H1 (cell line): ENCODE results near the gene VSIR. TPM values are rescaled to one million over a fixed set of nuclear protein-coding genes. Genes with fewer than 3 reads are reported as not detected.
A peak's percentile ranks its signal among the peaks of the same experiment; 100 is the strongest.

Source experiments
- CTCF ChIA-PET: fragments of 300-600 bp; sonication (Branson Sonifier 250); formaldehyde crosslinking; loops from one replicate; lab custom pipeline; 2021; ENCODE audit not compliant: partially characterized antibody; lab: Charles Lee
- POLR2A ChIA-PET: fragments of 300-600 bp; sonication (Branson Sonifier 250); formaldehyde crosslinking; loops from one replicate; lab custom pipeline; 2021; ENCODE audit warnings: inconsistent platforms; ENCODE audit not compliant: partially characterized antibody; lab: Charles Lee
- DNase-seq, 2 experiments: peaks; one replicate each; pipeline versions ENCODE4 v3.0.0 to v3.0.0-alpha.2; 2010 to 2022; ENCODE audit warnings: low spot score in 2 of 2, low read depth in 1 of 2, mixed read lengths in 1 of 2
- FAIRE-seq: peaks from 2 replicates; lab custom pipeline; 2011; peaks lifted over from hg19 to GRCh38; lab: Jason Lieb, UNC
- H2AFZ ChIP-seq: 2 replicates; pipeline ENCODE4 v1.8.1; 2012; ENCODE audit warnings: low read length, inconsistent platforms
- H2AK5ac ChIP-seq: 2 replicates; pipeline ENCODE4 v1.6.1; 2013; ENCODE audit warnings: low read depth, low read length
- H2BK120ac ChIP-seq: replicated peaks from 2 replicates; pipeline ENCODE3; 2013; ENCODE audit warnings: low read depth, low read length, inconsistent platforms
- H2BK12ac ChIP-seq: 2 replicates; pipeline ENCODE4 v1.6.1; 2013; ENCODE audit warnings: low read depth, low read length
- H2BK15ac ChIP-seq: 2 replicates; pipeline ENCODE4 v1.6.1; 2013; ENCODE audit warnings: low read length
- H2BK20ac ChIP-seq: 2 replicates; pipeline ENCODE4 v1.6.1; 2013; ENCODE audit warnings: low read length
- H2BK5ac ChIP-seq: 2 replicates; pipeline ENCODE4 v1.6.1; 2013; ENCODE audit warnings: low read depth, low read length
- H3K14ac ChIP-seq: 2 replicates; pipeline ENCODE4 v1.6.1; 2013; ENCODE audit warnings: inconsistent platforms; ENCODE audit not compliant: insufficient read length
- H3K18ac ChIP-seq: 2 replicates; pipeline ENCODE4 v1.6.1; 2013; ENCODE audit warnings: low read length; ENCODE audit errors: extremely low read depth
- H3K23ac ChIP-seq: 2 replicates; pipeline ENCODE4 v1.6.1; 2013; ENCODE audit warnings: inconsistent platforms; ENCODE audit not compliant: insufficient read length
- H3K23me2 ChIP-seq: 2 replicates; pipeline ENCODE4 v1.6.1; 2013; ENCODE audit warnings: low read depth, low read length
- H3K27ac ChIP-seq: 2 replicates; pipeline ENCODE4 v1.6.1; 2011; ENCODE audit warnings: low read depth, low read length, inconsistent platforms
- H3K27me3 ChIP-seq, 4 experiments: replicated peaks in 1 of 4; 1 replicate in 1 of 4; 2 replicates in 3 of 4; pipeline versions ENCODE4 v1.6.1 to v1.8.1; 2011 to 2013; ENCODE audit warnings: low read length in 3 of 4, mild to moderate bottlenecking in 3 of 4, inconsistent platforms in 2 of 4, mixed read lengths in 2 of 4, moderate library complexity in 1 of 4; ENCODE audit not compliant: control insufficient read depth in 3 of 4, insufficient read depth in 3 of 4; ENCODE audit errors: extremely low read depth in 1 of 4
- H3K36me3 ChIP-seq, 4 experiments: 2 replicates each; pipeline versions ENCODE4 v1.6.1 to v1.8.1; 2011 to 2013; ENCODE audit warnings: mild to moderate bottlenecking in 4 of 4, low read length in 3 of 4, moderate library complexity in 2 of 4, control low read depth in 1 of 4, inconsistent platforms in 1 of 4; ENCODE audit not compliant: insufficient read depth in 4 of 4, control insufficient read depth in 2 of 4
- H3K4ac ChIP-seq: replicated peaks from 2 replicates; pipeline ENCODE3; 2013; ENCODE audit warnings: low read length, low read depth, mixed read lengths, inconsistent platforms; ENCODE audit not compliant: insufficient read length
- H3K4me1 ChIP-seq, 4 experiments: replicated peaks in 1 of 4; 1 replicate in 1 of 4; 2 replicates in 3 of 4; pipeline versions ENCODE4 v1.6.1 to v1.8.1; 2011 to 2013; ENCODE audit warnings: low read length in 3 of 4, inconsistent platforms in 2 of 4, mixed read lengths in 1 of 4; ENCODE audit not compliant: insufficient read depth in 4 of 4, control insufficient read depth in 3 of 4
- H3K4me2 ChIP-seq, 2 experiments: 2 replicates each; pipeline versions ENCODE4 v1.6.1 to v1.8.1; 2011 to 2013; ENCODE audit warnings: low read depth in 2 of 2, low read length in 2 of 2, control low read depth in 1 of 2, inconsistent platforms in 1 of 2, mild to moderate bottlenecking in 1 of 2; ENCODE audit not compliant: insufficient read depth in 1 of 2
- H3K4me3 ChIP-seq, 4 experiments: fragments of 200-600, 300-600 bp in 1 of 4; sonication (generic), shearing (Covaris generic), sonication (Bioruptor Twin) in 1 of 4; 2 replicates each; pipeline versions ENCODE4 v1.5.1 to v1.8.1; 2011 to 2016; ENCODE audit warnings: low read length in 4 of 4, low read depth in 3 of 4, control low read depth in 2 of 4, inconsistent platforms in 2 of 4, mild to moderate bottlenecking in 2 of 4, mixed read lengths in 1 of 4, moderate library complexity in 1 of 4; ENCODE audit not compliant: insufficient read depth in 2 of 4; ENCODE audit errors: extremely low read depth in 1 of 4
- H3K56ac ChIP-seq: replicated peaks from 2 replicates; pipeline ENCODE3; 2013; ENCODE audit warnings: low read depth, mild to moderate bottlenecking, mixed read lengths, low read length, inconsistent platforms; ENCODE audit not compliant: insufficient read length
- H3K79me1 ChIP-seq: 2 replicates; pipeline ENCODE4 v1.6.1; 2013; ENCODE audit warnings: low read depth, low read length, control low read depth
- H3K79me2 ChIP-seq, 2 experiments: 2 replicates each; pipeline versions ENCODE4 v1.6.1 to v1.8.1; 2012 to 2013; ENCODE audit warnings: low read length in 2 of 2, mild to moderate bottlenecking in 2 of 2, inconsistent platforms in 1 of 2; ENCODE audit not compliant: insufficient read depth in 2 of 2, control insufficient read depth in 1 of 2
- H3K9ac ChIP-seq, 4 experiments: replicated peaks in 1 of 4; 1 replicate in 1 of 4; 2 replicates in 3 of 4; pipeline versions ENCODE4 v1.6.1 to v1.8.1; 2011 to 2013; ENCODE audit warnings: low read depth in 3 of 4, low read length in 3 of 4, control low read depth in 2 of 4, mild to moderate bottlenecking in 2 of 4, moderate library complexity in 2 of 4, inconsistent platforms in 1 of 4; ENCODE audit errors: extremely low read depth in 1 of 4
- H3K9me3 ChIP-seq, 2 experiments: 2 replicates each; pipeline versions ENCODE4 v1.6.1 to v1.8.1; 2012 to 2013; ENCODE audit warnings: mild to moderate bottlenecking in 2 of 2, moderate library complexity in 2 of 2, control low read depth in 1 of 2, inconsistent platforms in 1 of 2, low read depth in 1 of 2, low read length in 1 of 2, mixed read lengths in 1 of 2; ENCODE audit not compliant: insufficient read depth in 2 of 2
- H4K20me1 ChIP-seq, 2 experiments: replicated peaks in 1 of 2; 2 replicates each; pipeline versions ENCODE3 to v1.8.1; 2011 to 2013; ENCODE audit warnings: inconsistent platforms in 2 of 2, low read length in 2 of 2, mild to moderate bottlenecking in 1 of 2; ENCODE audit not compliant: insufficient read depth in 2 of 2, control insufficient read depth in 1 of 2
- H4K5ac ChIP-seq: 2 replicates; pipeline ENCODE4 v1.6.1; 2013; ENCODE audit warnings: low read length, low read depth, mixed read lengths, inconsistent platforms; ENCODE audit not compliant: insufficient read length
- H4K8ac ChIP-seq: 2 replicates; pipeline ENCODE4 v1.8.0; 2013; ENCODE audit warnings: mild to moderate bottlenecking, moderate library complexity, low read length, inconsistent platforms; ENCODE audit not compliant: insufficient read depth; ENCODE audit errors: extremely low read depth
- H4K91ac ChIP-seq: replicated peaks from 2 replicates; pipeline ENCODE3; 2013; ENCODE audit warnings: low read length, mixed read lengths, inconsistent platforms; ENCODE audit not compliant: insufficient read length
- TBP ChIP-seq: IDR thresholded peaks from 2 replicates; pipeline ENCODE4 v1.6.1; 2011; ENCODE audit warnings: low read depth, low read length, improper control_type of control experiment
- WGBS, 2 experiments: shearing (Covaris generic) in 1 of 2; methylation state at CpG; one replicate each; pipeline versions ENCODE4 v1.1.6 to v1.1.7; 2013 to 2015; ENCODE audit warnings: low lambda C conversion rate in 2 of 2, mixed read lengths in 2 of 2, inconsistent platforms in 1 of 2, low coverage in 1 of 2, missing lambda C conversion rate in 1 of 2; ENCODE audit not compliant: insufficient replicate concordance in 2 of 2, insufficient coverage in 1 of 2, insufficient read length in 1 of 2; ENCODE audit errors: extremely low coverage in 1 of 2, missing lambda C conversion rate in 1 of 2; 5-methylcytosine and 5-hydroxymethylcytosine counted together
- polyA plus RNA-seq, 7 experiments: library from polyadenylated mRNA; depleted of rRNA in 3 of 7; stranded (reverse) in 5 of 7; unstranded in 2 of 7; fragments of >200 nt in 5 of 7; fragments of 200-250 nt in 2 of 7; gene quantifications; 1 replicate in 5 of 7; 2 replicates in 1 of 7; 4 replicates in 1 of 7; pipeline versions ENCODE4 v1.2.1 to v1.2.3, GENCODE V29; 2011 to 2013; ENCODE audit warnings: missing spikeins in 2 of 7, mixed read lengths in 2 of 7
- total RNA-seq: library from RNA; stranded (reverse); fragmentation: NEBNext Ultra II Directional; extraction: Animal tissue kit (Norgen Biotek cat#: 25700); gene quantifications from 2 replicates; pipeline ENCODE4 v1.2.1, GENCODE V29; 2021
- TF ChIP-seq, protein P1 (sequence below), 3 experiments: IDR thresholded peaks; 1 replicate in 2 of 3; 2 replicates in 1 of 3; pipeline versions ENCODE4 v1.5.1 to v1.6.1; 2011; ENCODE audit warnings: low read length in 3 of 3, mild to moderate bottlenecking in 3 of 3, inconsistent platforms in 2 of 3, low read depth in 1 of 3, moderate library complexity in 1 of 3; ENCODE audit not compliant: insufficient read depth in 1 of 3; ENCODE audit errors: control extremely low read depth in 1 of 3

The VSIR gene
- total and polyA plus RNA-seq, 2 of the 8 experiments (the other 6 are each of a cell fraction or from before 2014, with no cell fraction given): 0.33 TPM; not detected in 1

GRCh38 chr10:71708897-71709882, 64.1 kb downstream of the VSIR start:
- H2BK5ac ChIP-seq: no peak overlapping the region
- ChIA-PET POLR2A (interaction anchor here (0.8 kb wide), 1 partner anchor 398 kb away, joined by 3 read pairs; no protein-coding TSS in a partner anchor), CTCF (interaction anchor here (0.6 to 7.0 kb wide), 62 partner anchors 9 to 1316 kb away, joined by 3 to 169 read pairs (median 7); partner anchors contain the start of genes C10orf105, CDH23, SLC29A3 and VSIR)
- WGBS, 2 experiments: 91% methylated on average over 28 of the region's 28 CpGs; no CpG with 5 or more reads in 1 of the 2 experiments
- no peaks in the 10 kb centered on the region for H3K9me3 ChIP-seq
- no peak for DNase-seq
- H3K27ac ChIP-seq: no peak overlapping the region
- no peaks in the 10 kb centered on the region for H4K20me1 ChIP-seq
- H2AK5ac ChIP-seq: no peak overlapping the region
- H3K79me2 ChIP-seq: no peaks in the 10 kb centered on the region
- no peak overlapping the region for H3K4me3 ChIP-seq
- H4K91ac ChIP-seq: no peak overlapping the region
- peaks cover 0 to 6% (median 0%) of the 10 kb centered on the region in 4 experiments; a peak in 3 of 7 replicates for H3K4me1 ChIP-seq
- H3K4me2 ChIP-seq: no peak overlapping the region
- no peak overlapping the region for H2BK120ac ChIP-seq
- H4K8ac ChIP-seq: peak overlapping the region; percentile 68; the same call in 1 of the 2 replicates
- no peaks in the 10 kb centered on the region for H3K23me2 ChIP-seq
- H3K9ac ChIP-seq: no peak overlapping the region
- no peak overlapping the region for H3K14ac ChIP-seq
- H3K56ac ChIP-seq: no peak overlapping the region
- no peak for FAIRE-seq
- no peak overlapping the region for H2BK12ac ChIP-seq
- H3K36me3 ChIP-seq: no peaks in the 10 kb centered on the region
- no peak overlapping the region for H2AFZ ChIP-seq
- no peaks in the 10 kb centered on the region for H3K79me1 ChIP-seq
- H4K5ac ChIP-seq: no peak overlapping the region
- no peak overlapping the region for H3K23ac ChIP-seq
- H3K27me3 ChIP-seq: peaks cover 0 to 3% (median 0%) of the 10 kb centered on the region in 4 experiments; a peak in 1 of 7 replicates
- no peak for TF ChIP-seq TBP
- TF ChIP-seq, protein P1, sequence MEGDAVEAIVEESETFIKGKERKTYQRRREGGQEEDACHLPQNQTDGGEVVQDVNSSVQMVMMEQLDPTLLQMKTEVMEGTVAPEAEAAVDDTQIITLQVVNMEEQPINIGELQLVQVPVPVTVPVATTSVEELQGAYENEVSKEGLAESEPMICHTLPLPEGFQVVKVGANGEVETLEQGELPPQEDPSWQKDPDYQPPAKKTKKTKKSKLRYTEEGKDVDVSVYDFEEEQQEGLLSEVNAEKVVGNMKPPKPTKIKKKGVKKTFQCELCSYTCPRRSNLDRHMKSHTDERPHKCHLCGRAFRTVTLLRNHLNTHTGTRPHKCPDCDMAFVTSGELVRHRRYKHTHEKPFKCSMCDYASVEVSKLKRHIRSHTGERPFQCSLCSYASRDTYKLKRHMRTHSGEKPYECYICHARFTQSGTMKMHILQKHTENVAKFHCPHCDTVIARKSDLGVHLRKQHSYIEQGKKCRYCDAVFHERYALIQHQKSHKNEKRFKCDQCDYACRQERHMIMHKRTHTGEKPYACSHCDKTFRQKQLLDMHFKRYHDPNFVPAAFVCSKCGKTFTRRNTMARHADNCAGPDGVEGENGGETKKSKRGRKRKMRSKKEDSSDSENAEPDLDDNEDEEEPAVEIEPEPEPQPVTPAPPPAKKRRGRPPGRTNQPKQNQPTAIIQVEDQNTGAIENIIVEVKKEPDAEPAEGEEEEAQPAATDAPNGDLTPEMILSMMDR (IDR thresholded peaks at IDR 0.05; ENCODE audit: control extremely low read depth in 1 of 3, insufficient read depth in 1 of 3, low read depth in 1 of 3, low read length in 3 of 3): peak in 1 of 3 experiments; percentile 4; a peak in 1 of 4 replicates
- no peak overlapping the region for H3K4ac ChIP-seq
- H2BK20ac ChIP-seq: no peak overlapping the region
- H2BK15ac ChIP-seq: no peak overlapping the region
- no peak overlapping the region for H3K18ac ChIP-seq
